Right forelimb (tissue), 1 donor: ENCODE results near the gene ABCC11.

Experiments
- DNase-seq: peaks from one replicate; pipeline ENCODE4 v3.0.0-alpha.2; 2018

ABCC11 gene

DNA sequence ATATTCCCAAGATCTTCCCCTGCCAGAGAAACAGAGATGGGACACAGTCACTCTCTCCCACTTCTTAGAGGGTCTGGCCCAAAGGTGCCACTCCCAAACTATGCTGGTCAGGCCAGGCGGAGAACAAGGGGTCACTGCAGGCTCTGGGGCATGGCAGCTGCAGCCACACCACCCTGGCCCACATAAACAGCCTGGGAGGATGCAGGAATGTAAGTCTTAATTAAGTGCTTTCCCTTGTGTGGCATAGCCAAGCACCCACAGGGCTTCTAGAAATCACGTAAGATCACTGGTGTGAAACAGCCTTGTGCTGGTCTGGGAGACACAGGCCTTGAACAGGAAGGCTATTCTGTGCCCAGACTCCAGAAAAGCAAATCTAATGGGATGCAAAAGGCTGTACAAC, 123.1 kb downstream of the ABCC11 start:
- DNase-seq = no peak

DNA sequence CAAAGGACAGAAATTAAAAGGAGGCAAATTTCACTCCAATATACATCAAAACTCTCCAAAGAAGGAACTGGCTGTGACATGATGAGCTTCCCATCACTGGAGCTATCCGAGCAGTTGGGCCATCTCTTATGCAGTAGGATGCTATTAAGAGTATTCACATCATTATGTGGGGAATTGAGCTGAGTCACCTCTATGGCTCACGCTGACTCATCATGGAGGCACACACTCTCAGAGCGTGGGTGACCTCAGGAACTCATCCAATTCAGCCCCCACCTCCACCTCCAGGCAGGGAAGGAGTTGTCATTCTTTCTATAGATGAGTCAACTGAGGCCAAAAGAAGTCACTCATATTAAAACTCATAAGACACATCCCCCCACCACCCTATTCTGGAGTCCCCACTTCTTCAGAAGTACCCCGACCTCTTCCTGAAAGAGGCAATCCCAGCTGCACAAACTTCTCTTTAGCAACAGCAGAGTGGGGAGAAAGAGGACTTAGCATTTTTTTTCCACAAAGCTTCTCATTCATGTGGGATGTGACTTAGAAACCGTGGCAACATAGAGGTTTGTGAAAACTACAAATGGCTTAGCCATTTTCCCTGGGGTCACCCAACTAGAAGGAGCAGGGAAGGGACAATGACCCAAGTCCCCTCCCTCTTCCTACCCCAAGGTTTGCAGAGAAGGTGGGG, 124.1 kb downstream of the ABCC11 start:
- DNase-seq = no peak

DNA sequence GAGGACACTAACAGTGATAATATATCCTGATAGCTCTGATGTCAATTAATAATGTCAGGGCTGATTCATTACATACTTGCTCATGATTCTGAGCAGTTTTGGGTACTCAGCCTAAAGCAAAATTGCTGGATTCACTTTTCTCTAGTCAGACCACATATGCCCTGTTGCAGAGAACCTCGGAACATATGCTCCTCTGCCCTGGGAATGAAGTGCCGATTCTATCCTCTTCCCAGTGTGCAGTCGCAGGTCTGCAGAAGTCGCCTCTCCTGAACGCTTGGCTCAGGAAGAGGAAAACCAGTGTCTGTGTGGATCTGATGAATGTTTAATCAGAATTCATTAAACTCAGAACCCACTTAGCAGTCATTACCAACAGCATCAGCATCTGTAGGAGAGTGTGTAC, 126.1 kb downstream of the ABCC11 start:
- DNase-seq = no peak

DNA sequence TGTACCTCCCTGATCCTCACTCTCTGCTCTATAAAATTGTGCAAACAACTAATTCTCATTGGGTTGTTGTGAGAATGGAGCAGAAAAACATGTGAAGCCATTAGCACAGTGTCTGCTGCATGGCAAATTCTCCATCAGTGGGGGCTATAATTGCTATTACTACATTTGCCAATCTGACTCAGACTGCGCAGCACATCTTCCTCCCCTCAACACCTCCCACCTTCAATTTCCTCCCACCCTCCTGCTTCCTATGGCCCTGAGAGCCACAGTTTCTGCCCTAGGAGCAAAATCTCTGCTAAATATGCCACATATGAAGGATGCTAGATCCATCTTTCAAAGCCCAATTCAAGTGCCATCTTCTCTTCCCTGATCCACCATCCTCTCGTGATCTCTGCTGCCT, 128.5 kb downstream of the ABCC11 start:
- no peak for DNase-seq

DNA sequence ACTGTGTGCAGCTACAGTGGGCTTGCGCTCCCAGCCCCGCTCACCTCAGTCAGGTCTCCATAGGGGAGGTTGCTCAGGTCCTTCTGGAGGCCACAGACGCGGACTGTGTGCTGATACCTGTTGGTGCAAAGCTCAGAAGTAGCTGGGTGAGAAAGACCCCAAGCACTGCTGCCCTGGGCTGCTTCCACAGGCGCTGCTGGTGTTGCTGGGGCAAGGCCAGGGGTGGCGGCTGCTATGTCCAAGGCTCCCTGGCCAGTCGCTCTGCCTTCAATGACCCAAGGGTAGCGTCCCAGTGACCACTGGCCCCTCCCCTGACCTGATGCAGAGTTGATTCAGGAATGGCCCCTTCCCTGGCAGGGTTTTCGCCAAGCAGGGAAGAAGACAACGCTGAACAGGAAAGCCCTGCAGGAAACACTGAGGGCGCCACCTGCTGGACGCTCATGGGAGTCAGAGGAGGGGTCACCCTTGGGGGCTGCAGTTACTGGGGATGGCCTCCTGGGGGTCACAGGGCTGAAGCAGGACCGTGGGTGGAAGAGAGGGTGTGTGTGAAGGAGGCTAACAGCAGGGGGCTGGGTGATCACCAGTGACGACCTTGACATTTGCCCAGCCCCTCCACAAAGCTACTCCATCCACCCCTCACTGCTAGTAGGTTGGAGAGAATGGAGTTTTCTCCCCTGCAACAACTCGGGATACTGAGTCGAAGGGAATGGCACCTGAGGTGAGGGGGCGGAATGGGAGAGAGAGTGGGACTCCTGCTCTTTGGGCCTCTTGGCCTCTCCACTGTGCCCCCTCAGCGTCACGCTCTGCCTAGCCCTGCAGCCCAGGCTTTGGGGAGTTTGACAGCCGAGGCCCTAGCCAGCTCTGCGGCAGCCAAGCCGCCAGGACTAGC, 129.9 kb downstream of the ABCC11 start:
- peak; percentile 50 for DNase-seq
